HuH-7.5 (cell line): ENCODE measurements around the gene RHOH.
"Not testable (repeated sequence)": the region's sequence is repeated elsewhere in the genome, so short reads cannot be mapped to it uniquely, and the experiment has no call there.

Experiments
- DNase-seq: peaks from one replicate; pipeline ENCODE4 v3.0.0; 2011; ENCODE audit warnings: low spot score

The RHOH gene, protein sequence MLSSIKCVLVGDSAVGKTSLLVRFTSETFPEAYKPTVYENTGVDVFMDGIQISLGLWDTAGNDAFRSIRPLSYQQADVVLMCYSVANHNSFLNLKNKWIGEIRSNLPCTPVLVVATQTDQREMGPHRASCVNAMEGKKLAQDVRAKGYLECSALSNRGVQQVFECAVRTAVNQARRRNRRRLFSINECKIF

DNA sequence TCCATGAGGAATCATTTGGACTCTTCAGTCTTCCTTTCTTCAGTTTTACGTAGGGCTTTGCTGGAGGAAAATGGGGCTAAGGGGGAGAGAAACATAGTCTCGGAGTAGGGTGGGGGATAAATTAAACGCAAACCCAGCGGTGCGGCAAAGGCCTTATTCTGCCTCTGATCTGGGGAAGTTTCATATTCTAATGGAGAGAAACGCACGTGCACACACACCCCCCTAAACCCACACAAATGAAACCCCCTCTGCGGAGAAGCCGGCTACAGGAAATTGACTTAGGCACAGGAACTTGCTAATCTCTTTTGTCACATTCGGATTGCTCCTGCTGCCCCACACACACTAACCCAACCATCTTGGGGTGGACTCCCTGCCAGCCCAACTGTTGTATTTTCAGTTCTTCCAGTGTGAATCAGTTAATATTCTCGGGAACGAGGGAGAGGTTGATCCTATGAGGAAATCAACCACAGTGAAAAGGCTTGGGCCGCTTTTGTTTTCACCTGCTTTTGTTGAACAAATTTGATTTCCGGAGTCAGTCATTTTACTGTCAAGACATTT lies at the start of gene RHOH:
TSS of gene RHOH (plus strand) at position 308 of the 558 bp plus-strand sequence. CDS start 46,356 bp downstream, outside the sequence.
- DNase-seq, result no peak

DNA sequence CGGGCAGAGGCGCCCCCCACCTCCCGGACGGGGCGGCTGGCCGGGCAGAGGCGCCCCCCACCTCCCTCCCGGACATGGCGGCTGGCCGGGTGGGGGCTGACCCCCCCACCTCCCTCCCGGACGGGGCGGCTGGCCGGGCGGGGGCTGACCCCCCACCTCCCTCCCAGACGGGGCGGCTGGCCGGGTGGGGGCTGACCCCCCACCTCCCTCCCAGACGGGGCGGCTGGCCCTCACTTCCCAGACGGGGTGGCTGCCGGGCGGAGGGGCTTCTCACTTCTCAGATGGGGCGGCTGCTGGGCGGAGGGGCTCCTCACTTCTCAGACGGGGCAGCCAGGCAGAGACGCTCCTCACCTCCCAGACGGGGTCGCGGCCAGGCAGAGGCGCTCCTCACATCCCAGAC lies 49.3 kb upstream of the RHOH start:
- not testable (repeated sequence) for DNase-seq

DNA sequence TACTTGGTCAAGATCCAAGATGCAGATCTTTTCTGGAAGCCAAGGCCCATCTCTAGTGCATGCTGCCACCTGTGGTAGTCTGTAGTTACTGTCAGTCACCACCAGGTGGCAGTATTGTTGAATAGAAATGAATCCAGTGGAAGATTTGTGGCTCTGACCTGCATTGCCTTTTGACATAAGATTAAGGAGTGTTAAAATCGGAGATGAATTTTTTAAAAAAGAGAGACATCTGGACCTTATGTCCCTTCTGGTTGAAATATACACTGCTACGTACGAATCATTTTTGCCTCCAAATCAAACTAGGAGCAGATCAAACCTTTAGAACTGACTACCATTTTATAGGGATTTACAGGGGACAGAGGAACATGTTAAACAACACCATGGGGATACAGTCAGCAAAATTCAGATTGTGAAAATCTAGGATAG lies 46.9 kb upstream of the RHOH start:
- peak; percentile 41 for DNase-seq

DNA sequence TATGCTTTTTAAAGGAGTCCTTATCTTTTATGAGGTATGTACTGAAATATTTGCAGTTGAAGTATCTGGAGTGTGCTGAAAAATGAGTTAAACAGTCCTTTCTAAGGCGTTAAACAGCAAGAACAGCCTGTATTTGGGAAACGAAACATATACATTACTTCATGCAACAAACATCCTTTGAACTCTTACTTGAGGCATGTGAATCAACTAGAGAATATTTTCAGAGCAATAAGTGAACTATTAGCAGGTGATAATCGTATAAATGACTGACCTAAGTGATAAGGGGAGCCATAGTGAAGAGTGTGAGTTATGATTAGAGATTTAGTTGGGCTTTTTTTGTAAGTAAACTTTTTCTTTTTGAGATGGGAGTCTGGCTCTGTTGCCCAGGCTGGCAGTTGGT lies 45.9 kb upstream of the RHOH start:
- no peak for DNase-seq

DNA sequence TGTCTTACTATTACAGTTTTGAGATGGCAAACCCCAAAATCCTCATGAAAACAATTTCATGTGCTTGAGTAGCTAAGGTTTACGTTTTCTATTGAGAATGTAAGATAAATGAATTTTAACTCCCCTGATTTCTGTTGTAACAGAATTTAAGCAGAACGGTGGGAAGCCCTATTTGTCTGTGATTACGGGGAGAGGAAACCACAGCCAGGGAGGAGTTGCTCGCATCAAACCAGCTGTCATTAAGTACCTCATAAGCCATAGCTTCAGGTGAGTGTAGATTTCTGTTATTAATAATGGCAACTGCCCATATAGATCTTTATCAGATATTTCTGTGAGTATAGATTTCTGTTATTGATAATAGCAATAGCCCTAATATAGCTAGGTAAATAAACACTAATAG lies 44.2 kb upstream of the RHOH start:
- DNase-seq, result no peak

DNA sequence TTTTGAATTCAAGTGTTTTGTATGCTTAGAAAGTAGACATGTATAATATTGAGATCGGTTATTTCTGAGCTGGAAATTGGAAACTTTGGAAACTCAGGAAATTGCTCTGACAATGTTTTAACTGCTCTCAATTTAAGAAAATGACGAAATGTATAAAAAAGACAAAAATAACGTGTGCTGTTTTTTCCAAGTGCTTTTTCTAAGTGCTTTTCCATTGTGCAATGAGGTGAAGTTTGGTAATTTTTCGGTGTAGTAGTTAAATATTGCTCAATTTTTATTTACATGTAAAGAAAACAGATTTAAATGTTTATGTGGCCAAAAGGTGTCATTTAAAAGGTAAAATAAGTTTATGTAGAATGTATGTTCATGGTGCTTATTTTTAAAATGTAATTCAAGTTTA lies 39.4 kb upstream of the RHOH start:
- no peak for DNase-seq

DNA sequence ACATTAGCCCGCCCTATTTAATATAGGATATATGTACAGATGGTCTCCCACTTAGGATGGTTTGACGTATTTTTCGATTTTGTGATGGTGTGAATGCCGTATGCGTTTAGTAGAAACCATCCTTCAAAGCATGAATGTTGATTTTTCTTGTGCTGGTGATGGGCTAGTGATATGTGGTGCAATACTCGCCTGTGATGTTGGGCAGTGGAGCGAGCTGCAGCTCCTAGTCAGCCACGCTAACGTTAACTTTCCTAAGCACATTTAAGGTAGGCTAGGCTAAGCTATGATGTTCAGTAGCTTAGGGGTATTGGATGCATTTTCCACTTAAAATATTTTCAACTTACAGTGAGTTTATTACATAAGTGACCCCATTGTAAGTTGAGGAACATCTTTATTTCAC lies 36.6 kb upstream of the RHOH start:
- DNase-seq, result no peak

DNA sequence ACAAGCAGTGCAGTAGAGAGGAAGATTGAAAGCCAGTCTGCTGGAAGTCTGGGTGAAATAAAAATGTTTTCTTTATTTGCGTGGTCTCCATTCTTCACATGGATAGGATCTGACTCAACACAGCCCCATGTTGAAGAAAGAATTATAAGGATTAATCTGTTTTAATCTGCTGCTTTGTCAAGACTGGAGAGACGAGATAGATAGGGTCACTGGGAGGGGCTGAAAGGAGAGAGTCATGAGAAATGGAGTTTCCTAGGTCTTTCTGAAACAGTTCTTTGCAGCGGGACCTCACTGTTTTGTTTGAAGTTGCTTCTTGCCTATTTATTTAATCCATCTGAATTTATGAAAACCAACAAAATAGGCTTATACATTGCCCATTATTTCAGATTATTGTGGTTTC lies 32.4 kb upstream of the RHOH start:
- no peak for DNase-seq

DNA sequence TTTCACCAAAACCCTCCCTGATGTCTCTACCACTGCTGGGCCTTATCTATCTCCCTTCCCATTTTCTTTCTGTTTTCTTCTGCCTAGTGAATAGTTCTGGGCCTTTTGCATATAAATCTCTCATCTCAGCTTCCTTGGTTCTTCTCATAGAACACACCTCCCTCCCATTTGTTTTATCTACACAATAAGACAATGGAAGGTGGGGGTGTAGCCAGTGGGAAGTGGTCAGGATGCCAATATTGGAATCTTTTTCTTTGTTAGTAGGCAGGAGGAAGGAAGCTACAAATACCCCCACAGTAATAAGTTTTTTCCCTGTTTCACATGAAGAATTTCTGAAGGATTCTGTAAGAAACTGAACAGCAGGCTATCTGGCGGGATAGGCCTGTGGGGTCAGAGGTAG lies 30.9 kb upstream of the RHOH start:
- no peak for DNase-seq

DNA sequence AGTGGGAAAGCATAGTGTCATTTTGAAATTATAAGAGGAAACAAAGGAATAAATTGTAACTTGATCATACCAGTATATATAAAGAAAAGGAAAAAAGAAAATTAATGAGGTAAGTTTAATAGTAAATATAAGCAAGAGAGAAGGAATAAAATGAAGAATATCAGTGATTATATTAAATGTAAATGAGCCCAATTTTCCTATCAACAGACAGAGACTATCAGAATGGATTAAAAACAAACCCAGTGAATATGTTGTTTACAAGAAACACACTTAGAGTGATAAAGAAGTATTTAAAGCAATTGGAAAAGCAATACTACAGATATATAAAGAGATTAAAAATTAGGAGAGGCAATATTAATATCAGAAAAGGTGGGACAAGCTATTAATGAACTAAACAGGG lies 28.8 kb upstream of the RHOH start:
- DNase-seq, result no peak

DNA sequence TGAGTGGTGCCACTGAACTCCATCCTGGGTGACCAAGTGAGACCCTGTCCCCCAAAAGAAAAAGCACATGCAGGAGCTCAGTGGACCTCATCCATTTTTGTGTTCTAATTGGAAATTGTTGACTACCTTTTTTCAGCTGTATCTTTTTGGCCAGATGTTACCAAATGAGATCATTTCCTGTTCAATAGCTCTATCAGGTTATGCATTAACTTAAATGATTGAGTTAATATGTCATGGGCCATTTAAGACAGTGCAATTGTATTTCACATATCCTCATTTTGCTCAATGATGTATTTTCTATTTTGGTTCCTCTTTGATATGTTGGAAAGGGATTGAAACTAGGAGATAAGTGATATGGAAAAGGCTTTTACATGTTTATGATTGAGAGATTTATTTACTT lies 26.2 kb upstream of the RHOH start:
- no peak for DNase-seq

DNA sequence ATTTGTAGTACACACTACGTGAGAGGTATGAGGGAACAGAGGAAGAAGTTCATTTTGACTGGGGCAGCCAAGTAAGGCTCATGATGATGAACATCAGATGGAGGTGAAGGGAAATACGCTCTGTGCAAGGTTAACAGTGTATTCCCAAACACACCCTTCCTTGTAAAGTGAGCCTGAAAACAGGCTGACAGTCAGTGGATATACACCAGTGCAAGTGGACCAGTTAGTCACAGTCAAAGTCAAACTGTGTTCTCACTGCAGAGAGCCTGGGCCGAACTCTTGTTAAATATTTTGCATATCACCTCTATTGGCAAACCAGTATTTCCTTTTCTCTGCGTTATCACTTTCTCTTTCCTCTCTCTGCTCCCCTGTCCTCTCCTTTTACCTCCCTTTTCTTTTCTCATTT lies 23.4 kb upstream of the RHOH start:
- DNase-seq, result no peak

DNA sequence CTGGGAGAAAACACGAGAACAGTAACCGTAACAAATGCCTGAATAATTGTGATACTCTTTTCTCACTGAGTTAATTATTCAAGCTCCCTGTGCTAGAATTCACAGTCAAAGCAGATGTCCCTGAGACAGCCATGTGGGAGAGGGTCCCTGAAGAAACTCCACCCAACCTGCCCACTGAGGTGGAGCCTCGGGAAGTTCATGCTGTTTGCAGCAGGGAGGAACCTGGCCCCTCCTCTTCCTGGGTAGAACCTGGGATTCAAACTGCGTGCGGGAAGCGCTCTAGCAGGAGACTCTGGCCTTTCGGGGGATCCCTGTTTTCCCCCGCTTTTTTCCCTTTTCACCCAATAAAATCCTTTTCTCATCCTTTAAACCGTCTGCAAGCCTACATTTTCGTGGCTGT lies 20.2 kb upstream of the RHOH start:
- DNase-seq, result no peak

DNA sequence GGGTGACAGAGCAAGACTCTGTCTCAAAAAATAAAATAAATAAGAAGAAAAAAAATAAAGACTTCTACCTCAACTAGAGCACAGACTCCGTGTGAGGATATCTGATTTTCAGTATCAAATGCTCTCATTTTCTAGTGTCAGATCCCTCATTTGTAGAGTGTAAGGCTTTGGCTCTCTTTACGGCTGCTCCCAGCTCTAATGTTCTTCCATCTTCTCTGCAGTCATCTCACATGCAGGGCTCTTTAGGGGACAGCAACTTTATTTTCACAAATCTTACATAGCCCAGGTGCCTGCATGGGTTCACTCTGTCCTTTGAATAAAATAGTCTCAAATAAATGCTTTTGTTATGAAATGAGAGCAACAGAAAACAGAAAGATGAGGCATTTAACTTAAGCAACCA lies 19.2 kb upstream of the RHOH start:
- DNase-seq, result no peak

DNA sequence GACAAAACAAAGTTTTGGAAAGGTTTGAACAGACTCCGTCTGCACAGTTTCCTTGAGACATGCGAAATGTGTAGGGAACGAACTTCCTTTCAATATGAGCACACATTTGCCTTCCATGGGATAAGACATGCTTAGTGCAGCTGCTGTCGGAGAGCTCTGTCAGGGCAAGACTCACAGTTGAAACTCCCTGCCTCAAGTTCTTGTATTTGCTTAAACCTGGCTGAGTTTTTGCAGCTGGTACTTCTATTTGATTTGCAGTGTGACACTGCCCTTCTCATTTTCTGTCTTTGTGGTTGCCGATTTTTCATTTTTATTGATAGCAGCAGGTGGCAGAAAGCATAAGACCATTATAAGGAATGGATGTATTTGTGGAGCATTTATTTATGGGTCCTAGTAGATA lies 18.2 kb upstream of the RHOH start:
- DNase-seq, result no peak

DNA sequence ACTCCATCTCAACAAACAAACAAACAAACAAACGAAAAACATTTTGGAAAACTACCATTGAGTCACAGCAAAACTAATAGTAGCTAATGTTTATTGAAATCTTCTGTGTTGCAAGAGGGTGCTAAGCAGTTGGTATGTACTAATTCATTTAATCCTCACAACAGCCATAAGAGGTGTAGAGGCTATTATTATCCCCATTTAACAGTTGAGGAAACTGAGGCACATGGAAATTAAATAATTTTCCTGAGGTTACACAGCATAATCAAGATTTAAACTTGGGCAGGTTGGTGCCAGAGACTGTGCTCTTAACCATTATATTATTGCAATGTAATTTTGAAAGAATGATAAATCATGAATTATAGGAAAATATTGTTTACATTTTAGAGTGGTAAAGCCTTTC lies 17.5 kb upstream of the RHOH start:
- DNase-seq, result no peak

DNA sequence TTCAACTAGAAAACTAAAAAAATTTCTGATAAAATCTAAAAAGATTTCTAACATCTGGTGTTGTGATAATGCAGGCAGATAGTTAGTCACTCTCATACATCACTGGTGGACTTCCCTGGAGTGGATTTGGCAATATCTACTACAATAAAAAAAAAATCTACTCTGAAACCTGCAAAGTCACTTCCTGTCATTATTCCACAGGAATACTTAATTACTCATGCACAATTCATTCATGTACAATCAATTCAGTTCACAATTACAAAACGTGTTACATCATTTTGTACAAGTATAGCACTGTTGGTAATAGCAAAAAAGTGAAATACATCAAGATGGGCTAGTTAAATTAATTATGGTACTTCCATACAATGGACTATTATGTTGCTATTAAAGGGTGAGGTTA lies 16.5 kb upstream of the RHOH start:
- DNase-seq, result no peak

DNA sequence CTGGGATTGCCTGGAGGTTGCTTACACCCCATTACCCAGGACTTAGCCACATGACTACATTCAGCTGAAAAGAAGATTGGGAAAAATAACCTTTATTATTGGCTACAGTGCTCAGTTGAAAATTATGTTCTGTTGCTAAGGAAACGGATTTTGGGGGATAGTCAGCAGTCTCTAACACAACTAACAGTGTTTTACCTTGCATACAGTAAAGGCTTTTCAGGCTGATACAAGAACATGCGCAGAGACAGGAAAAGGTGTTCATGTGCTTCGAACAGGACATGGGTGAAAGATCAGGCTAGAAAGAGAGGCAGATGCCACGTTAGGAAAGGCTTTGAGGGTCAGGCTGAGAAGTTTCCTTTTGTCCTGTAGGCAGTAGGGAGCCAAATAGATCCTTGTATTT lies 14.8 kb upstream of the RHOH start:
- DNase-seq, result no peak

DNA sequence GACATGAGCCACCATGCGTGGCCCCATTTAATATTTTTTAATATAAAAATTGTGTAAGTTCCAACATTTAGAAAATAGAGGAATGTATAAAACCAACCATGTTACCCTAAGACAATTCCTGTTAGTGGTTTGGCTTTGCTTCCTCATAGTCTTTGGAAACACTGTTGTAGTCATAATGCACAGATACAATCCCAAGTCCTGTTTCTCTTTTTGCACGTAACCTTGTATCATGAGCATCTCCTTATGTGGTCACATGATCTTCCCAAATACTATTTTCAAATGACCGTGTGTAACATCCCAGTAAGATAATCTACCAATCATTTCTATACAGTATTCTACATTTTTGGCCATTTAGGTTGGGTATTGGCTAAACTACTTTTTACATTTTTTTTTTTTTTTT lies 13.9 kb upstream of the RHOH start:
- no peak for DNase-seq

DNA sequence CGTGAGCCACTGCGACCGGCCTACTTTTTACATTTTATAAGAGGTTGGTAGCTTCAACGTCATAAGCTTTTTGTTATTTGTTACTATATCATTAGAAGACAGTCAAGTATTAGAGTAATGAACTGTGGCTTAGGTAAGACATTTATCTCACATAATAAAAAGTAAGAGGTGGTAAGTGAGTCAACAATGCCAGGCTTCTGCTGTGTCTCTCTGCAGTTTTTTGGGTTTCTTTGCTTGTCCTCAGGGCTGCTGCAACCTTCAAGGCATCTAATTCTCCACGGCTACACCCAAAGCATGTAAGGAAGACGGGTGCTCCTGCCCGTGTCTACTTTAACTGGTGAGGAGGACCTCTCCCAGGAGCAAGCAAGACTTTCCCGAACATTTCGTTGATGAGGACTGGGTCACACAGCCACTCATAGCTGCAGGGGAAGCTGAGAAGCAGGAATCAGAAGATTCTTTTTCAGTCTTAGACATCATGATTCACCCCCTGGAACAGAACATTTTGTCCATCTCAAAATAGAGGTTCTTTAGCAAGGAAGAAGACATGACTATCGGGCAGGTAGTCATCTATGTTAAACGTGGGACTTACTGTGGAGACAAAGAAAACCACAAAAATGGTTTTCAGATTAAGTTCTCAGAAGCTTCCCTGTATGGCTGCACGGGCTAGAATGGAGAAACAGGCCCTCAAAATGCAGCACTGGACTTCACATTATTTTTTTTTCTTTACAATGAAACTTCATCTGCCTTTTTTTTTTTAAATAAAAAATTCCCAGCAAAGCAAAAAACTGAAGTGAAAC lies 13.0 kb upstream of the RHOH start:
- DNase-seq, result no peak

DNA sequence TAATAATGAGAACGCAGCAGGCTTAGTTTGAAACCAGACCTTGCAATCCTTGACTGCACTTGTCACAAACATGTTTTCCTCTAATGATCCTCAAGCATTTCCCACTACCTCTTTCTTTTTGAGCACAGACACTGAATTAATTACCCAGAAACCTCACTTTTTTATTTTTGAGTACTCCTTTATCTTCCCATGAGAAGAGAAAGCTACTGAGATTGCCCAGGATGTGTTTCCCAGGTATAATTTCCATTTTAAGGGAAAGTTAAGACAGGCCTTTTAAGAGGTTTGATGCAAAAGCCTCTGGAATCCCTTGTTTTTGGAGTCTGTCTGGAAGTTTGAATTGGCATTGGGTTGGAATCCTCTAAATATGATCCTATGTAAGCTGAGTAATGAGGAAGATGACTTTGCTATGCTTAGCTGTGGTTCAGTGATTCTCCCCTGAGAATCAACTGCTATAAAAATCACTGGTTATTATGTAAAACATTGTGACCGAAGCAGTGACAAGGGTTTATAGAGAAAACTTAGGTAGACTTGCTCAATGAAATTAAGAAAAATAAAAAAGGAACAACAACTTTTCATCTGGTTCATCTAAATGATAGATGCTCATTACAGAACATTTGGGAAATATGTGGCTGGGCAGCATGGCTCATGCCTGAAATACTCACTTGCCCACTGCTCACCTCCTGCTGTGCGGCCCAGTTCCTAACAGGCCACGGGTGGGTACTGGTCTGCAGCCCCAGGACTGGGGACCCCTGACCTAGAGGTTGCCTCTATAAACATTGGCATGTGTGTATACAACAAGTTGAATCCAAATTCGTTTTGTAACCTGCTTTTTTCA lies 10.8 kb upstream of the RHOH start:
- DNase-seq, result no peak

DNA sequence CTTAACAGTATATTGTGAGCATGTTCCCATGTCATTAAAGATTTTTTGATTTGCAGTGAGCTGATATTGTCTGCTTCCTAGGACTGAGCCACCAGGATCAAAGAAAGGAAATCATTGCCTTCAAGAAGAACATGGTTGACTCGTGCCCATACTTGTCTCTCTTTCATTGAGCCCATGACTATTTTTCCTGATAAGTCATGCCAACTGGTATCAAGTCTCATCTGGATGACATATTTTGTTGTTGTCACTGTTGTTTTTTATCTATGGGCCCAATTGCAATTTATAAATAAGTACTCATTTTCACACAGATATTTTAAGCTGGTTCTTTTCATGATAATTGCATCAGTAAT lies 10.2 kb upstream of the RHOH start:
- no peak for DNase-seq

DNA sequence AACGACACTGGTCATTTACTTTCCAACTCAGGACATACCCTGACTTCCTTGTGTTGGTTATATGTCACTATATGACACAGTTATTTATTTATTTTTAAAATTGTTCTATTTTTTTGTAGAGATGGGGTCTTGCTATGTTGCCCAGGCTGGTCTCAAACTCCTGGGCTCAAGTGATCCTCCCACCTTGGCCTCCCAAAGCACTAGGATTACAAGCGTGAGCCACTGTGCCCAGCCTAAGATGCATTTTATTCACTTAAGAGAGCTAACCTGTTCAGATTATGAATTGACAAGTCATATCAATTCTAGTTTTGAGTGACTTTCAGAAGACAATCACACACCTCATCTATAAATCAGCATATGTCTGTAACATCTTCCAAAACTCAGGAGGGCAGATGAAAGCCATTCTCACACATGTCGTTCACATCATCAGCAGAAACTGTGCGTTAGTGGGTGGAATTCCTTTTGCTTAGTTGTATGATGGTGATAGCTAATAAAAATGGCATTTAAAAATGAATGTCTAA lies 9.4 kb upstream of the RHOH start:
- no peak for DNase-seq
